ENCODE measurements around the gene PIH1D1.

DNA sequence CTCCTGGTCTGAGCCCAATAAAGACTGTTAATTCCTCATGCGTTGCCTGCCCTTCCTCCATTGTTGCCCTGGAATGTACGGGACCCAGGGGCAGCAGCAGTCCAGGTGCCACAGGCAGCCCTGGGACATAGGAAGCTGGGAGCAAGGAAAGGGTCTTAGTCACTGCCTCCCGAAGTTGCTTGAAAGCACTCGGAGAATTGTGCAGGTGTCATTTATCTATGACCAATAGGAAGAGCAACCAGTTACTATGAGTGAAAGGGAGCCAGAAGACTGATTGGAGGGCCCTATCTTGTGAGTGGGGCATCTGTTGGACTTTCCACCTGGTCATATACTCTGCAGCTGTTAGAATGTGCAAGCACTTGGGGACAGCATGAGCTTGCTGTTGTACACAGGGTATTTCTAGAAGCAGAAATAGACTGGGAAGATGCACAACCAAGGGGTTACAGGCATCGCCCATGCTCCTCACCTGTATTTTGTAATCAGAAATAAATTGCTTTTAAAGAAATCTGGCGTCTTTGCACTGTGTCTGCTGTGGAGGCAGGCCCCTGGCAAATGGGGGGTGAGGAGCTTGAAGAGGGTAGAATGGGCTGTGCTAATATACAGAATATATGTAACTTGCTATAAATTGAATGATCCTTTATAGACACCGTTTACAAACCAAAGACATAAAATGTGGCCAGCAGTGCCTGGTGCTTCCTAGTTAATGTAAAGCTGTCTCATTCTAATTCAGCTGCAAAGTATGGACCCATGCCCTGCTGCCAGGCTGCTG, 40.4 kb upstream of the PIH1D1 start:
- TF ChIP-seq, protein P1, sequence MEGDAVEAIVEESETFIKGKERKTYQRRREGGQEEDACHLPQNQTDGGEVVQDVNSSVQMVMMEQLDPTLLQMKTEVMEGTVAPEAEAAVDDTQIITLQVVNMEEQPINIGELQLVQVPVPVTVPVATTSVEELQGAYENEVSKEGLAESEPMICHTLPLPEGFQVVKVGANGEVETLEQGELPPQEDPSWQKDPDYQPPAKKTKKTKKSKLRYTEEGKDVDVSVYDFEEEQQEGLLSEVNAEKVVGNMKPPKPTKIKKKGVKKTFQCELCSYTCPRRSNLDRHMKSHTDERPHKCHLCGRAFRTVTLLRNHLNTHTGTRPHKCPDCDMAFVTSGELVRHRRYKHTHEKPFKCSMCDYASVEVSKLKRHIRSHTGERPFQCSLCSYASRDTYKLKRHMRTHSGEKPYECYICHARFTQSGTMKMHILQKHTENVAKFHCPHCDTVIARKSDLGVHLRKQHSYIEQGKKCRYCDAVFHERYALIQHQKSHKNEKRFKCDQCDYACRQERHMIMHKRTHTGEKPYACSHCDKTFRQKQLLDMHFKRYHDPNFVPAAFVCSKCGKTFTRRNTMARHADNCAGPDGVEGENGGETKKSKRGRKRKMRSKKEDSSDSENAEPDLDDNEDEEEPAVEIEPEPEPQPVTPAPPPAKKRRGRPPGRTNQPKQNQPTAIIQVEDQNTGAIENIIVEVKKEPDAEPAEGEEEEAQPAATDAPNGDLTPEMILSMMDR (IDR thresholded peaks at IDR 0.05), result no peak
- TF ChIP-seq POLR2A (IDR thresholded peaks at IDR 0.05), result no peak
